Measurements from ENCODE around the gene LACC1.

DNA sequence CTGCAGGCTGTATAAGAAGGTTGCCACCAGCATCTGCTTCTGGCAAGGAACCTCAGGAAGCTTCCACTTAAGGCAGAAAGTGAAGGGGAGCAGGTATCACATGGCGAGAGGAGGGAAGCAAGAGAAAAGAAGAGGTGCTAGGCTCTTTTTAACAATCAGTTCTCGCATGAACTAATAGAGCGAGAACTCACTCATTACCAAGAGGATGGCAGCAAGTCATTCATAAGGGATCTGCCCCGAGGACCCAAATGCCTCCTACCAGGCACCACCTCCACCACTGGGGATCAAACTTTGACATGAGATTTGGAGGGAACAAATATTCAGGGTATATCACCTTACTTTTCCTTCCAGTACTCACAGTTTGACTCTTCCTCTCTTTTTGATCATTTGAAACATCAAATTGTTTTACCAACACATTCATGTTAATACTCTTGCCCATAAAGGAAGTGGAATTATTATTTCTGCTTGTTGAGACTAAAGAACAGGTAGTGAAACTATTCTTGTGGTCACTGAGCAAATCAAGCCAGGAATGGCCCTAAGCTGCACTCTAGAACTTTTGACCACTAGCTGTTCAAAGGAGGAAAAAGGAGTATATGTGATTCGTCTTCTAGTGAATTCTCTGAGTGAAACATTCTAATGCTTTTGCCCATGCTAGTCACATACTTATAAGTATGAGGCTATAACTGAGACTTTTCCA lies 45.0 kb downstream of the LACC1 start:
- TF ChIP-seq, protein P1, sequence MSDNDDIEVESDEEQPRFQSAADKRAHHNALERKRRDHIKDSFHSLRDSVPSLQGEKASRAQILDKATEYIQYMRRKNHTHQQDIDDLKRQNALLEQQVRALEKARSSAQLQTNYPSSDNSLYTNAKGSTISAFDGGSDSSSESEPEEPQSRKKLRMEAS (IDR thresholded peaks at IDR 0.05; ENCODE audit: low read depth, low read length) = no peak
- TF ChIP-seq MYC (IDR thresholded peaks at IDR 0.05; ENCODE audit: low read depth, low read length) = no peak

Measured in NB4 (cell line).